T-helper 22 cell (primary cell): ENCODE data around the gene IGF2BP2.
"Not testable (repeated sequence)": the region's sequence is repeated elsewhere in the genome, so short reads cannot be mapped to it uniquely, and the experiment has no call there.

ENCODE experiments used
- DNase-seq: peaks from one replicate; pipeline ENCODE4 v3.0.0-alpha.2; 2020; ENCODE audit warnings: low read depth

Gene IGF2BP2

DNA sequence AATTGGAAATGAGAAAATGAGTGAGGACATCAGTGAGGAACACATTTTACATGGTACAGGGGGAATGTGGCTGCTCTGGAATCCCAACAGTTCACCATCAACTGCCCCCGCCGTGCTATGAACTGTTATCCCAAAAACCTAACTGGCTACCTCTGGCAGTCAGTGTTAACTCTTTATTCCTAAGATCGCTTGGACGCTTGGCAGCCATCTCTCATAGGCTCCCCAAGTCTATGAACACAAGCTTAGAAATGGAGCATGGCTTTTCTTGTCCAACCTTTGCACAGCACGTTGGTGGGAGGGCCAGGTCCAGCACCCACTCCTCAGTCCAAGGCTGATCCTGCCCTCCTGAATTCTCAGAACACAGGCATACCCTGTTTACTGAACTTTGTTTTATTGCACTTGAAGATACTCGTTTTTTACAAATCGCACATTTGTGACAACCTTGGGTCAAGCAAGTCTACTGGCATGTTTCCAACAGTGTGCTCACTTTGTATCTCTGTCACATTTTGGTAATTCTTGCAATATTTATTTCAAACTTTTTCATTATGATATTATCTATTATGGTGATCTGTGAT, 185.1 kb downstream of the IGF2BP2 start:
- no peak for DNase-seq

DNA sequence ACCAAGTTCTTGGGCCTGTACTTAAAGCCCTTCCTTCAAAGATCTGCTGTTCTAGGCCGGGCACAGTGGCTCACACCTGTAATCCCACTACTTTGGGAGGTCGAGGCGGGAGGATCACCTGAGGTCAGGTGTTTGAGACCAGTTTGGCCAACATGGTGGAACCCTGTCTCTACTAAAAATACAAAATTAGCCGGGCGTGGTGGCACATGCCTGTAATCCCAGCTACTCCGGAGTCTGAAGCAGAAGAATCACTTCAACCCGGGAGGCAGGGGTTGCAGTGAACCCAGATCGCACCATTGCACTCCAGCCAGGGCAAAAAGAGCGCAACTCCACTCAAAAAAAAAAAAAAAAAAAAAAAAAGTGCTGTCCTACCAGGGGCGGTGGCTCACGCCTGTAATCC, 186.2 kb downstream of the IGF2BP2 start:
- not testable (repeated sequence) for DNase-seq

DNA sequence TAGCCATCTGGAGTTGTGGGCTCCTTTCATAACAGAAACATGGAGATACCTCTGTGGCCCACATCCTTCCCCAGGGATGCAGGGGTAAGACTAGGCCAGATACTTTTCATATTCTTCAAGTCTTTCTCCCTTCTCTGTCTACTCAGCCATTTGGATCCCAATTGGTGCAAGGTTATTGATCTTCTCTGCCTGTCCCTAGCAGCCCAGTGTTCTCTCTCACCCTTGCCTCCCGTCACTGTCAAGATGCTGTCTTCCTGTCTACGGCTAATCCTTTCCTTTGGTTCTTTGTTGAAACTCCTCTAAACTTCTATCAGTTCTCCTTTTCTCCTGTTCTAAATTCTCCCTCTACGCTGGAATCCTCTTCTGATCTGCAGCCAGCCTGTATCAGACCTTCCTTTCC, 187.5 kb downstream of the IGF2BP2 start:
- no peak for DNase-seq

DNA sequence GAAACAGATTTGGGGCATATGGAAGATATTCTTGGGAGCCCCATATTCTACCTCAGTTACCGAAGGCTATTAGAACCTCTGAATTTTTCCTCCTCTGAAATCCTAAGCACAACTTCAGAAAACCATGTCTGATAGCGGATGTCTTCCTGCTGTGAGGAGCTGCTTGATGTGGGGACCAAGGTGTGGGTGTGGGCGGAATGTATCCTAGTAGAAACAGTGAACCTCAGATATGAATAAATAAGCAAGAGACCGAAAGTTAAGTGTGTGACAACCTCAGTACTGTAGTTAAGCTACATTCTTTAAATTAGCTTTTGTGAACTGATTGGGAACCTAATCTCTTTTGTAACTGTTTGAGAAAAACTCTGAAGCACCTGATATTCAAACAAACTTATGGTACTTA, 191.8 kb downstream of the IGF2BP2 start:
- DNase-seq: no peak

DNA sequence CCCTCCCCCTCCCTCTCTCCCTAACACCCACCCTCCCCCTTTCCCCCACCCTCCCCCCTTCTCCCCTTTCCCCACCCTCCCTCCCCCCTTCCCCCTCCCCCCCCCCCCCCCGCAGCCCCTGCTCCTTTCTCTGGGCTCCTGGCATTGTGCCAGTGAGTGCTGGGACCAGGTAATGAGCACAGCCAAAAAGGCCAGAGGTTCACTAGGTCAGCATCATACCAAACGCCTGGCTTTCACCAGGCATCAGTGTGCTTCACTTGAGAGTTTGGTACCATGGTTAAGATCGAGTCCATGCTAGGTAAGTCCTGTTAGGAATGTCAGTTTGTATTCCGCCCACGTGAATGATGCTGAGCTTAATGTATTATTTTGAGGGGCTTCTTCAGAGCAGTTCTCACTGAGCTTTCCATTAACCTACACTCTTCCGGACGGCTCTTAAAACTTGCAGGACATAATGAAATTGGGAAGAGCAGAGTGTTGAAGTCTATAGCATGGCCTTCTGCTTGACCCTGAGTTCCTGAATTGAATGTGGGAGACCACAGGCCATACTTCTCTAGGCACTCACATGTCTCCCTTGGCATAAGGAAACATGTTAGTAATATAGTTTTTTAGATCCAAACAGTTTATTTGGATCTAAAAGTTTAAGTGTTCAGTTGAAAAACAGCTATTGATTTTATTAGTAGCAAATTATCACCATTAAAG, 193.2 kb downstream of the IGF2BP2 start:
- no peak for DNase-seq

DNA sequence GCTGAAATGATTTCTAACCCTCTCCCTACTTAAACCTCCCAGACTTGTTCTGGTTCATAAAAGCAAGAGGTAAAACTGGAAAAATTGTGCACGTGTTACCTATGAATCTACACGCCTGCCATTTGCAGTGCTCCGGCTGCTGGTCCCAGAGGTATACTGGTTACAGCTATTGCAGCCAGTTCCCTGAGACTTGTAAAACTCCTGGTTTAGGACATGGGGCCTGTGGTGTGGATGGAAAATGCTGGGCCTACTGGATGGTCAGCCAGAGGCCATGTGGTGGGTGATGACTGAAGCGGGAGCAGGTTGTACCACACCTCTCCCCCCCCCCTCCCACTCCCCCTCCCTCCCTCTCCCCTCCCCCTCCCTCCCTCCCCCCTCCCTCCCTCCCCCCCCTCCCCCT, 193.7 kb downstream of the IGF2BP2 start:
- DNase-seq: no peak

DNA sequence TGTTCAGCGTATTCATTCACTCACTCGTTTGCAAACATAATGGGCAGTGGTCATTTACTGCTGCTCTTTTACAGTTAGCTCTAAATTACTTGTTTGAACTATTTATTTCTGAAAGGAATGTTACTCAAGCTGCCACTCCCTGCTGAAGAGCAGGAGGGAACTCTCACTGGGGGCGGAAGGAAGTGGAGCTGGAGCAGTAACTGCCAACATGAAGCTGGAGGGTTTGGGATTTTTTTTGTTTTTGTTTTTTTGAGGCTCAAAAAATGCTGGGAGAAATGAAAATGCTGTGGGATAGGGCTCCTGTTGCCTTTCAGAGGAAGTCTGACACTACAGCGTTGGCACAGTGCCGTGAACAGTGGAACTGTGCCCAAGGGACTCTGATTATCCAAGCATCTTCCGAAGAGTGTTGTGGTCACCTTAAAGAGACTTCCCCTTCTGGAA, 194.6 kb downstream of the IGF2BP2 start:
- DNase-seq: no peak

DNA sequence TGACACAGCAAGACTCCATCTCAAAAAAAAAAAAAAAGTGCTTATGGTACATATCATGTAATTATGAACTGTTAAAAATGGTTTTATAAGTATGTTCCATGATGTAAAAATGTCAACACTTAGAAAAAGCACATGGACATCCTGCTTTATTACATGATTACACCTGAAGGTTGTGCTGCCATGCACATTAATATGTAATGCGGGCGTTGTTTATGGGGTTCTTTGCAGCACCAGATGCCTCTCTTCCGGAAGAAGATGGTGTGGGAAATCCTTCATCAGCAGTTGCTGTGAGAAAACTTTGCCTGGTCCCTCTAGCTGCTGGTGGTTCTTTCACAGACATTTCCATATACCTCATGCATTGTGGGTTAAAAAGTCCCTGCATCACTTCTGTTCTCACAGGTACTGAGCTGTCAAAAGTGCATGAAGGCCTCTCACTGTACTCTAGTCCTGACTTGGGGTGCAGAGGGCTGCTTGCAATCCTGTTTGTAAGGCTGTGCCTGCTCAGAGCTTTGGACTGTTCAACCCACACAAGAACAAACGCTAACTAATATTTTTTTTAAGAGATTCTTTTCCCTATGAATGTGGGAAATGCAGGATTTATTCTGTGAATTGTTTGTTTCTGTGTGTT, 195.2 kb downstream of the IGF2BP2 start:
- DNase-seq: no peak

DNA sequence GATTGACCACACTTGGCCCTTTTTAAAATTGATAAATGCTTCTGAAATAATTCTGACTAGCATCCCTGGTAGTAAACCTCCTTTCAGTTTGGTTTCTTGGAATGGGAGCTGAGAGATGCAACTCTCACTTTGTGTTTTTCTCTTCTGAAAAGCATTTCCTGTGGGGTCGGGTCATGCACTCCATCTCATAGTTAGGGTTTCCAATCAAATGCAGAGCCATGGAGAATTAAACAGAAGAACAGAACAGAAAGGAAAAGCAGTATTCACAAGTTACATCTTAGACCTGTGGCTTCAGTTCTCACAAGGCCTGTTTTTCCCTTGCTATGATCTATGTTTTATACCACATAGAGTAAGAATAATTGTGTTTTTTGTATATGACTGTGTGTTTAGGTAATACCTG, 199.1 kb downstream of the IGF2BP2 start:
- DNase-seq: no peak

DNA sequence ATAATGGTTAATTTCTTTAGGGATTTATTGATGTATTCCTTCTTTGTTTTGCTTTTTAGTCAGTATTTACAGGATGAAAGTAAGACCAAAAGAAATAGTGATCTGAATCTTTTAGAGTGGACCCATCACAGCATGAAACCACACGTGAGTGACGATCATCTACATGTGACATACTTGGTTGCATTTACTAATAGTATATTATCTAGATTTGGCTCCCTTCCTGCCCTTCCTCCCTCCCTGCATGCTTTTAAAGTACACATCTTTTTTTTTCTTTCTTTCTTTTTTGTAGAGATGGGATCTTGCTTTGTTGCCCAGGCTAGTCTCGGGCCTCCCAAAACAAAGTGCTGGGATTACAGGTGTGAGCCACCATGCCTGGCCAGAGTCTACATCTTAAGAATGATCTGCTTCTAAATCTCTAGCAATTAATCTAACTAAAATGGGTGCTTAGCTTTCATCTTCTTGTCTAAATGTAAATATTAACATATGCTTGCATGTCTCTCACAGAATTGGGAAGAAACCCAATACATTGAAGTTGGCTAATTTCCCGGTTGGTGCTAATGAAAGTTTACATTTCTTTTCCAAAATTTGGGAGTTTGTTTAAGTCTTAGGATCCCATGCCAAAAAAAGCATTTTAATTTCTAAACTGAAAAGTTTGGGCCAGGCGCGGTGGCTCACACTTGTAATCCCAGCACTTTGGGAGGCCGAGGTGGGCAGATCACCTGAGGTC, 200.7 kb downstream of the IGF2BP2 start:
- DNase-seq: no peak

DNA sequence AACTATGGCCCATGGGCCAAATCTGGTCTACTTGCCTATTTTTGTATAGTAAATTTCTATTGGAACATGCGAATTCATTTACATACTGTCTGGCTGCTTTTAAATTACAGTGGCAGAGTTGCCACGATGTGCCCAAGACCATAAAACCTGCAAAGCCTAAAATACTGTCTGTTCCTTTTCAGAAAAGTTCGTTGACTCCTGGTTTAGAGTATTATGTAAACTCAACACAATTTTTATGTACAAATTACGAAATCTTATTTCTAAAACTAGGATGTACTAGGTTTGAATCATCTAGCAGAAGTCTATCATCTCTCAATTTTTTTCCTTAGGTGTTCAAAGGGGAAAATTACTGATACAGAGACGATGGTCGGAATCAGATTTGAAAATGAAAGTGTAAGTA, 211.8 kb downstream of the IGF2BP2 start:
- DNase-seq: no peak

DNA sequence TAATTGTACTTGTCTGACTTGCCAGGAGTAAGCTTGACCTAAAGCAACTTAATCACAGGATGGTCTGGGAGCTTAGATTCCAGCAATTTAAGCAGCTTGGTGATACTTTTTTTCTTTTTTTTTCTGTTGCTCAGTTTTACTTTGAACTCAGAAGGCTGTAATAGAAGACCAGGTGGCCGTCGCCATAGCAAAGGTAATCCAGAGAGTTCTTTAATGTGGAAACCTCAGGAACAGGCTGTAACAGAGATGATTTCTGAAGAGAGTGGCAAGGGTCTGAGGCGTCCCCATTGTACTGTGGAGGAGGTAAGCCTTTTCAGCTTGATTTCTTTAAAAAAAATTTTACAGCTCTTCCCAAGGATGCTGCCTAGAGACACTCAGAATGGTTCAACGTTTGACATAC, 218.6 kb downstream of the IGF2BP2 start:
- DNase-seq: no peak

DNA sequence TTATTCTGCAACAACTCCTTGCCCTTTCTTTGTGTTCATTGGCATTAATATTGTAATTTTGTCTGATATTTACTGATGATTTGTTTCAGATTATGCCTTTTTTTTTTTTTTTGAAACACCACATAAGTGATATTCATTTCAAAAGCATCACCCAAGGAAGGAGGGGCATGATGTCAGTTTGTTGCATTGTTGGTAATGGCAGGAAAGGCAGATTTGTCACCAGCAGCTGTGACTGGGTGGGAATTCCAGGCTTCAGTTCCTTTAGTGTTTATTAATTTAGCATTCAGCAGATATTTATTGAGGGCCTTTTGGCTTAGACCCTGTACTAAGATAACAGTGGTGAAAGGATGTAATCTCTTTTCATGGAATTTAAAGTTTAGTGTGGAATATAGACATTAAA, 219.3 kb downstream of the IGF2BP2 start:
- no peak for DNase-seq

DNA sequence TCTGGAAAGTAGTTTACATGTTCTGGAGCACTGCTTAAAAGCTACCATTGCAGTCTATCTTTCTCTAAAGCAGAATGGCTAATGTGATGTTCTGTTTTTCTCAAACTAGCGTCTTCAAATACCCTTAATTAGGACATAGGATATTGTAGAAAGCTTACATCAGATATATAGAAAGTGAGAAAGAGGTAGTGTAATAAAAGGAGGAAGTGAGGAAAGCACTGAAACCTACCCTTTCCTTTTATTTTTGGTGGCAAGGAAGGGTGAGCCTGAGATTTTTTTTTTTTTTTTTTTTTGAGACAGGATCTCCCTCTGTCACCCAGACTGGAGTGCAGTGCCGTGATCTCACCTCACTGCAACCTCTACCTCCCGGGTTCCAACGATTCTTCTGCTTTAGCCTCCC, 229.3 kb downstream of the IGF2BP2 start:
- no peak for DNase-seq

DNA sequence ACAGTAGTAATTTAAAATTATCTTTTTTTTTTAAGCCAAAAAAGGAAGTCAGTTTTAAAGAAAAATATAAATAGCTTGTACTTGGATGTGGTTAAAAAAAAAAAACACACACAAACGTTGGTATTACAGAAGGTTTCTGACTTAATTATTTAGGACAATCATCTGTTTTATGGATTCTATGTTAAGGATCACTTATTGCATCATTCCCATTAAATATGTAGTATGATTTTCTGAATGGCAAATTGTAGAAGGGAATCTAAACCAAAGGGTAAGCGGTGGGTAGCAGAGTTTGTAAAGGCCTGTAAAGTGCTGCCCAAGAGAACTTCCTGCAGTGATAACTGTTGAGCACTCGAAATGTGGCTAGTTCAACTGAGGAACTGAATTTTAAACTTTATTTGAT, 230.8 kb downstream of the IGF2BP2 start:
- no peak for DNase-seq
